Transverse colon (tissue), 4 donors: ENCODE measurements around the gene SLCO4A1.

Experiments used
- EP300 ChIP-seq: sonication (generic); formaldehyde crosslinking; IDR thresholded peaks from one replicate; pipeline ENCODE4 v1.6.1; 2017; ENCODE audit warnings: antibody characterized with exemption, low read depth
- POLR2A ChIP-seq: fragments of 450-650 bp; IDR thresholded peaks from one replicate; pipeline ENCODE4 v1.6.1; 2016; ENCODE audit warnings: antibody characterized with exemption, mild to moderate bottlenecking, moderate library complexity
- POLR2AphosphoS5 ChIP-seq, 3 donors: sonication (generic); formaldehyde crosslinking; IDR thresholded peaks; one replicate each; pipeline ENCODE4 v1.6.1; 2016; ENCODE audit warnings: antibody characterized with exemption in 3 of 3
- TF ChIP-seq, protein P1 (sequence below), 5 experiments: fragments of 200-600 bp in 3 of 5; fragments of 450-650 bp in 2 of 5; sonication (generic) in 3 of 5; IDR thresholded peaks; 1 replicate in 2 of 5; 2 replicates in 3 of 5; pipeline ENCODE4 v1.5.1; 2016 to 2017; ENCODE audit warnings: antibody characterized with exemption in 5 of 5, inconsistent platforms in 3 of 5, mild to moderate bottlenecking in 2 of 5, moderate library complexity in 1 of 5

DNA sequence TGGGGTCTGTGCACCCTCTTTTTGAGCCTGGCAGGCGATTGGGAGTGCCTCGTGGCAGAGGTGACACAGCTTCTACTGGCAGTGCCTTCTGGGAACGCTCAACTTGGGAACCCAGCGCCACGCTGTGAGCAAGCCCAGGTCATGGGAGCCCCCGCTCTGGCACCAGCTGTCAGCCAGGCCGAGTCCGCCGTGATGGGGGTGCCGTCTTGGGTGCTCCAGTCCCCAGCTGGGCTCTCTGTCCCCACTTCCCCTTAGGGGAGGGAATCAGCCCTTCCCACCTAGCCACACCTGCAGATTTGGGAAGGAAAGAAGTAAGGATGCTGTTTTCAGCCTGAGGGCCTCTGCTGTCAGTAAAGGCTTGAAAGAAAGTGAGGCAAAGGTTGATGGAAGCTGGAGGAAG lies 35.4 kb downstream of the SLCO4A1 start:
- TF ChIP-seq, protein P1, sequence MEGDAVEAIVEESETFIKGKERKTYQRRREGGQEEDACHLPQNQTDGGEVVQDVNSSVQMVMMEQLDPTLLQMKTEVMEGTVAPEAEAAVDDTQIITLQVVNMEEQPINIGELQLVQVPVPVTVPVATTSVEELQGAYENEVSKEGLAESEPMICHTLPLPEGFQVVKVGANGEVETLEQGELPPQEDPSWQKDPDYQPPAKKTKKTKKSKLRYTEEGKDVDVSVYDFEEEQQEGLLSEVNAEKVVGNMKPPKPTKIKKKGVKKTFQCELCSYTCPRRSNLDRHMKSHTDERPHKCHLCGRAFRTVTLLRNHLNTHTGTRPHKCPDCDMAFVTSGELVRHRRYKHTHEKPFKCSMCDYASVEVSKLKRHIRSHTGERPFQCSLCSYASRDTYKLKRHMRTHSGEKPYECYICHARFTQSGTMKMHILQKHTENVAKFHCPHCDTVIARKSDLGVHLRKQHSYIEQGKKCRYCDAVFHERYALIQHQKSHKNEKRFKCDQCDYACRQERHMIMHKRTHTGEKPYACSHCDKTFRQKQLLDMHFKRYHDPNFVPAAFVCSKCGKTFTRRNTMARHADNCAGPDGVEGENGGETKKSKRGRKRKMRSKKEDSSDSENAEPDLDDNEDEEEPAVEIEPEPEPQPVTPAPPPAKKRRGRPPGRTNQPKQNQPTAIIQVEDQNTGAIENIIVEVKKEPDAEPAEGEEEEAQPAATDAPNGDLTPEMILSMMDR (IDR thresholded peaks at IDR 0.05): no peak
- no peak for TF ChIP-seq EP300
- TF ChIP-seq POLR2A: no peak
- TF ChIP-seq POLR2AphosphoS5 (IDR thresholded peaks at IDR 0.05): no peak
